HepG2 (cell line): ENCODE data around the gene WDR87. TPM values are rescaled to one million over a fixed set of nuclear protein-coding genes. Genes with fewer than 3 reads are reported as not detected.
A peak's percentile ranks its signal among the peaks of the same experiment; 100 is the strongest.

Experiments used
- CBX5 ChIP-seq: sonication (generic); formaldehyde crosslinking; IDR thresholded peaks from 2 replicates; pipeline ENCODE4 v1.4.0; 2020; ENCODE audit warnings: missing genetic modification reagents, borderline replicate concordance
- CHCHD3 ChIP-seq: sonication (generic); formaldehyde crosslinking; IDR thresholded peaks from 2 replicates; pipeline ENCODE4 v1.8.0; 2022; ENCODE audit warnings: mild to moderate bottlenecking, missing genetic modification reagents, moderate library complexity
- ELF3 ChIP-seq: IDR thresholded peaks from 2 replicates; pipeline ENCODE4 v1.6.1; 2016; ENCODE audit warnings: missing genetic modification reagents, missing compliant biosample characterization
- ETV6 ChIP-seq: sonication (generic); formaldehyde crosslinking; conservative IDR thresholded peaks from 2 replicates; pipeline ENCODE4 v1.4.0; 2020; ENCODE audit warnings: missing genetic modification reagents
- JARID2 ChIP-seq: sonication (generic); formaldehyde crosslinking; IDR thresholded peaks from 2 replicates; pipeline ENCODE4 v1.8.1; 2023; ENCODE audit warnings: missing genetic modification reagents, inconsistent platforms; ENCODE audit not compliant: insufficient replicate concordance
- KMT2B ChIP-seq: IDR thresholded peaks from 2 replicates; pipeline ENCODE4 v1.6.1; 2016; ENCODE audit warnings: missing genetic modification reagents, missing compliant biosample characterization
- MED1 ChIP-seq: sonication (generic); formaldehyde crosslinking; IDR thresholded peaks from 2 replicates; pipeline ENCODE4 v1.4.0; 2020; ENCODE audit warnings: missing genetic modification reagents
- MEIS1 ChIP-seq: sonication (generic); formaldehyde crosslinking; IDR thresholded peaks from 2 replicates; pipeline ENCODE4 v1.9.0; 2021; ENCODE audit warnings: mild to moderate bottlenecking, missing genetic modification reagents, moderate library complexity, borderline replicate concordance
- SETDB1 ChIP-seq: sonication (generic); formaldehyde crosslinking; IDR thresholded peaks from 2 replicates; pipeline ENCODE4 v1.5.1; 2020; ENCODE audit warnings: missing genetic modification reagents, mild to moderate bottlenecking, borderline replicate concordance
- ZNF674 ChIP-seq: sonication (generic); formaldehyde crosslinking; IDR thresholded peaks from 2 replicates; pipeline ENCODE4 v1.5.0; 2020; ENCODE audit warnings: low read depth, mild to moderate bottlenecking, missing genetic modification reagents
- ZNF749 ChIP-seq: sonication (generic); formaldehyde crosslinking; IDR thresholded peaks from 2 replicates; pipeline ENCODE4 v1.8.0; 2022; ENCODE audit warnings: mild to moderate bottlenecking, missing genetic modification reagents, moderate library complexity, borderline replicate concordance
- ZNF75D ChIP-seq: sonication (generic); formaldehyde crosslinking; IDR thresholded peaks from 2 replicates; pipeline ENCODE4 v1.8.1; 2023; ENCODE audit warnings: missing genetic modification reagents, mild to moderate bottlenecking, borderline replicate concordance
- ZNF883 ChIP-seq: sonication (generic); formaldehyde crosslinking; IDR thresholded peaks from 2 replicates; pipeline ENCODE4 v1.5.1; 2020; ENCODE audit warnings: mild to moderate bottlenecking, missing genetic modification reagents; ENCODE audit errors: not compliant biosample characterization
- ZSCAN21 ChIP-seq: sonication (generic); formaldehyde crosslinking; IDR thresholded peaks from 2 replicates; pipeline ENCODE4 v1.8.0; 2022; ENCODE audit warnings: mild to moderate bottlenecking, missing genetic modification reagents, moderate library complexity, borderline replicate concordance
- ZSCAN30 ChIP-seq: sonication (generic); formaldehyde crosslinking; IDR thresholded peaks from 2 replicates; pipeline ENCODE4 v1.5.0; 2020; ENCODE audit warnings: mild to moderate bottlenecking, missing genetic modification reagents
- polyA plus RNA-seq, 8 experiments: library from polyadenylated mRNA; depleted of rRNA in 3 of 8; stranded (reverse) in 7 of 8; unstranded in 1 of 8; fragments of >200 nt; fragmentation: Illumina TruSeq in 4 of 8; extraction: Trizol in 4 of 8; gene quantifications; 2 replicates each; pipeline versions ENCODE4 v1.2.1 to v1.2.3, GENCODE V29; 2011 to 2016; ENCODE audit warnings: low read depth in 4 of 8, missing spikeins in 1 of 8, mixed read lengths in 1 of 8; ENCODE audit not compliant: insufficient read depth in 1 of 8
- total RNA-seq, 5 experiments: library from RNA; depleted of rRNA; stranded (reverse); fragments of >200 nt; fragmentation: Illumina TruSeq; extraction: Trizol; gene quantifications; 2 replicates each; pipeline ENCODE4 v1.2.3, GENCODE V29; 2016; ENCODE audit warnings: low read depth in 1 of 5
- TF ChIP-seq, protein P1 (sequence below): sonication (generic); formaldehyde crosslinking; IDR thresholded peaks from 2 replicates; pipeline ENCODE4 v1.5.0; 2020; ENCODE audit warnings: mild to moderate bottlenecking, missing genetic modification reagents, borderline replicate concordance
- TF ChIP-seq, protein P2 (sequence below): sonication (generic); formaldehyde crosslinking; IDR thresholded peaks from 2 replicates; pipeline ENCODE4 v1.8.1; 2023; ENCODE audit warnings: missing genetic modification reagents, mild to moderate bottlenecking, borderline replicate concordance
- TF ChIP-seq, protein P3 (sequence below), 2 experiments: sonication (generic) in 1 of 2; formaldehyde crosslinking in 1 of 2; IDR thresholded peaks; 2 replicates each; pipeline versions ENCODE4 v1.4.0 to v1.6.1; 2016 to 2020; ENCODE audit warnings: borderline replicate concordance in 1 of 2, low read depth in 1 of 2, mild to moderate bottlenecking in 1 of 2, missing genetic modification reagents in 1 of 2

Gene WDR87
- total and polyA plus RNA-seq, 2 of the 13 experiments (the other 11 are each of a cell fraction or from before 2014, with no cell fraction given) = not detected

DNA sequence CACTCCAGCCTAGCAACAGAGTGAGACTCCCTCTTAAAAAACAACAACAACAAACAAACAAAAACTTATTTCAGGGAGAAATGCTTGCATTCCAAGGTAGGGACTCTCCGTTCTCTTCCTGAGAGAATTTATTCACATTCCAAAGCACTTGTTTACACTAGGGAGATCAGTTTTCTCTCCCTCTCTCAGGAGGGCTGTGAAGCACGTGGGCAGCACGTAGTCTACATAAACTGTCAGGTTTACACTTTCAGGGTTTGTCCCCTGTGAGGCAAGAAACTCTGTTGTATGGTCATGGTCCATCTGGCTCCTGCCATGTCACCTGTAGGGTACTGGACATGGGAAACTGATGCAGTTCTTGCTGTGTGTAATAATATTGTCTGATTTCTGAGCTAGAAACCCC, 31.6 kb downstream of the WDR87 start (continued):
- TF ChIP-seq, protein P1, sequence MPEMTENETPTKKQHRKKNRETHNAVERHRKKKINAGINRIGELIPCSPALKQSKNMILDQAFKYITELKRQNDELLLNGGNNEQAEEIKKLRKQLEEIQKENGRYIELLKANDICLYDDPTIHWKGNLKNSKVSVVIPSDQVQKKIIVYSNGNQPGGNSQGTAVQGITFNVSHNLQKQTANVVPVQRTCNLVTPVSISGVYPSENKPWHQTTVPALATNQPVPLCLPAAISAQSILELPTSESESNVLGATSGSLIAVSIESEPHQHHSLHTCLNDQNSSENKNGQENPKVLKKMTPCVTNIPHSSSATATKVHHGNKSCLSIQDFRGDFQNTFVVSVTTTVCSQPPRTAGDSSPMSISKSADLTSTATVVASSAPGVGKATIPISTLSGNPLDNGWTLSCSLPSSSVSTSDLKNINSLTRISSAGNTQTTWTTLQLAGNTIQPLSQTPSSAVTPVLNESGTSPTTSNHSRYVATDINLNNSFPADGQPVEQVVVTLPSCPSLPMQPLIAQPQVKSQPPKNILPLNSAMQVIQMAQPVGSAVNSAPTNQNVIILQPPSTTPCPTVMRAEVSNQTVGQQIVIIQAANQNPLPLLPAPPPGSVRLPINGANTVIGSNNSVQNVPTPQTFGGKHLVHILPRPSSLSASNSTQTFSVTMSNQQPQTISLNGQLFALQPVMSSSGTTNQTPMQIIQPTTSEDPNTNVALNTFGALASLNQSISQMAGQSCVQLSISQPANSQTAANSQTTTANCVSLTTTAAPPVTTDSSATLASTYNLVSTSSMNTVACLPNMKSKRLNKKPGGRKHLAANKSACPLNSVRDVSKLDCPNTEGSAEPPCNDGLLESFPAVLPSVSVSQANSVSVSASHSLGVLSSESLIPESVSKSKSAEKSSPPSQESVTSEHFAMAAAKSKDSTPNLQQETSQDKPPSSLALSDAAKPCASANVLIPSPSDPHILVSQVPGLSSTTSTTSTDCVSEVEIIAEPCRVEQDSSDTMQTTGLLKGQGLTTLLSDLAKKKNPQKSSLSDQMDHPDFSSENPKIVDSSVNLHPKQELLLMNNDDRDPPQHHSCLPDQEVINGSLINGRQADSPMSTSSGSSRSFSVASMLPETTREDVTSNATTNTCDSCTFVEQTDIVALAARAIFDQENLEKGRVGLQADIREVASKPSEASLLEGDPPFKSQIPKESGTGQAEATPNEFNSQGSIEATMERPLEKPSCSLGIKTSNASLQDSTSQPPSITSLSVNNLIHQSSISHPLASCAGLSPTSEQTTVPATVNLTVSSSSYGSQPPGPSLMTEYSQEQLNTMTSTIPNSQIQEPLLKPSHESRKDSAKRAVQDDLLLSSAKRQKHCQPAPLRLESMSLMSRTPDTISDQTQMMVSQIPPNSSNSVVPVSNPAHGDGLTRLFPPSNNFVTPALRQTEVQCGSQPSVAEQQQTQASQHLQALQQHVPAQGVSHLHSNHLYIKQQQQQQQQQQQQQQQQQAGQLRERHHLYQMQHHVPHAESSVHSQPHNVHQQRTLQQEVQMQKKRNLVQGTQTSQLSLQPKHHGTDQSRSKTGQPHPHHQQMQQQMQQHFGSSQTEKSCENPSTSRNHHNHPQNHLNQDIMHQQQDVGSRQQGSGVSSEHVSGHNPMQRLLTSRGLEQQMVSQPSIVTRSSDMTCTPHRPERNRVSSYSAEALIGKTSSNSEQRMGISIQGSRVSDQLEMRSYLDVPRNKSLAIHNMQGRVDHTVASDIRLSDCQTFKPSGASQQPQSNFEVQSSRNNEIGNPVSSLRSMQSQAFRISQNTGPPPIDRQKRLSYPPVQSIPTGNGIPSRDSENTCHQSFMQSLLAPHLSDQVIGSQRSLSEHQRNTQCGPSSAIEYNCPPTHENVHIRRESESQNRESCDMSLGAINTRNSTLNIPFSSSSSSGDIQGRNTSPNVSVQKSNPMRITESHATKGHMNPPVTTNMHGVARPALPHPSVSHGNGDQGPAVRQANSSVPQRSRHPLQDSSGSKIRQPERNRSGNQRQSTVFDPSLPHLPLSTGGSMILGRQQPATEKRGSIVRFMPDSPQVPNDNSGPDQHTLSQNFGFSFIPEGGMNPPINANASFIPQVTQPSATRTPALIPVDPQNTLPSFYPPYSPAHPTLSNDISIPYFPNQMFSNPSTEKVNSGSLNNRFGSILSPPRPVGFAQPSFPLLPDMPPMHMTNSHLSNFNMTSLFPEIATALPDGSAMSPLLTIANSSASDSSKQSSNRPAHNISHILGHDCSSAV (CRISPR knock-in tag) = no peak
- TF ChIP-seq ZSCAN30 (no peak), ZNF674 (no peak), ZNF749 (CRISPR knock-in tag) (no peak), MEIS1 (no peak), ZNF883 (CRISPR knock-in tag) (no peak), JARID2 (no peak), CBX5 (CRISPR knock-in tag) (no peak), ZSCAN21 (CRISPR knock-in tag) (0 out of 2 replicates have a peak, but pooled peaks have one; percentile 36), ETV6 (no peak), KMT2B (no peak), CHCHD3 (CRISPR knock-in tag) (no peak), MED1 (CRISPR knock-in tag) (peak; percentile 69), ELF3 (CRISPR knock-in tag) (peak; percentile 50), SETDB1 (peak; percentile 64; the same call in 1 of the 2 replicates), ZNF75D (CRISPR knock-in tag) (no peak)
- TF ChIP-seq, protein P2, sequence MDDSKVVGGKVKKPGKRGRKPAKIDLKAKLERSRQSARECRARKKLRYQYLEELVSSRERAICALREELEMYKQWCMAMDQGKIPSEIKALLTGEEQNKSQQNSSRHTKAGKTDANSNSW = no peak
- TF ChIP-seq, protein P3, sequence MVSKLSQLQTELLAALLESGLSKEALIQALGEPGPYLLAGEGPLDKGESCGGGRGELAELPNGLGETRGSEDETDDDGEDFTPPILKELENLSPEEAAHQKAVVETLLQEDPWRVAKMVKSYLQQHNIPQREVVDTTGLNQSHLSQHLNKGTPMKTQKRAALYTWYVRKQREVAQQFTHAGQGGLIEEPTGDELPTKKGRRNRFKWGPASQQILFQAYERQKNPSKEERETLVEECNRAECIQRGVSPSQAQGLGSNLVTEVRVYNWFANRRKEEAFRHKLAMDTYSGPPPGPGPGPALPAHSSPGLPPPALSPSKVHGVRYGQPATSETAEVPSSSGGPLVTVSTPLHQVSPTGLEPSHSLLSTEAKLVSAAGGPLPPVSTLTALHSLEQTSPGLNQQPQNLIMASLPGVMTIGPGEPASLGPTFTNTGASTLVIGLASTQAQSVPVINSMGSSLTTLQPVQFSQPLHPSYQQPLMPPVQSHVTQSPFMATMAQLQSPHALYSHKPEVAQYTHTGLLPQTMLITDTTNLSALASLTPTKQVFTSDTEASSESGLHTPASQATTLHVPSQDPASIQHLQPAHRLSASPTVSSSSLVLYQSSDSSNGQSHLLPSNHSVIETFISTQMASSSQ (IDR thresholded peaks at IDR 0.05; ENCODE audit: low read depth) = no peak
- TF ChIP-seq, protein P3 (CRISPR knock-in tag; IDR thresholded peaks at IDR 0.05; ENCODE audit: borderline replicate concordance) = no peak
